ENCODE measurements around the gene VPS39. TPM values are rescaled to one million over a fixed set of nuclear protein-coding genes. Genes with fewer than 3 reads are reported as not detected.

VPS39 gene
- total RNA-seq, 1 experiment from 2014 or later: 55.2 TPM

- Histone ChIP-seq H3K27ac (ENCODE audit: low read length) (no peak overlapping the region), H3K27me3 (ENCODE audit: control insufficient read depth, insufficient read depth, low read length) (peaks cover 9% of the 10 kb centered on the region; the same call in 1 of the 2 replicates), H3K4me1 (ENCODE audit: control insufficient read depth, insufficient read depth, low read length) (no peaks in the 10 kb centered on the region), H3K36me3 (ENCODE audit: control insufficient read depth, insufficient read depth, low read length) (no peaks in the 10 kb centered on the region), H3K9me3 (ENCODE audit: control insufficient read depth, insufficient read depth, low read depth, low read length) (no peaks in the 10 kb centered on the region), H3K4me3 (ENCODE audit: low read depth in 2 of 2, low read length in 2 of 2) (no peak overlapping the region)
- intact Hi-C loops (cut with micrococcal nuclease; ENCODE audit: unreplicated experiment): no loop called here
- ATAC-seq: no peak
- ChIA-PET CTCF (interaction anchor here (0.7 kb wide), 1 partner anchor 102 kb away, joined by 4 read pairs; no protein-coding TSS in a partner anchor), POLR2A (no interaction called here)
- TF ChIP-seq TCF7L2 (IDR thresholded peaks at IDR 0.05; ENCODE audit: low read depth, low read length) (no peak), SIN3A (IDR thresholded peaks at IDR 0.05; ENCODE audit: borderline replicate concordance, insufficient read depth, low read depth, low read length) (no peak), POLR2AphosphoS5 (IDR thresholded peaks at IDR 0.05; ENCODE audit: low read depth, low read length) (no peak), CTCF (IDR thresholded peaks at IDR 0.05) (no peak)
- TF ChIP-seq, protein P1, sequence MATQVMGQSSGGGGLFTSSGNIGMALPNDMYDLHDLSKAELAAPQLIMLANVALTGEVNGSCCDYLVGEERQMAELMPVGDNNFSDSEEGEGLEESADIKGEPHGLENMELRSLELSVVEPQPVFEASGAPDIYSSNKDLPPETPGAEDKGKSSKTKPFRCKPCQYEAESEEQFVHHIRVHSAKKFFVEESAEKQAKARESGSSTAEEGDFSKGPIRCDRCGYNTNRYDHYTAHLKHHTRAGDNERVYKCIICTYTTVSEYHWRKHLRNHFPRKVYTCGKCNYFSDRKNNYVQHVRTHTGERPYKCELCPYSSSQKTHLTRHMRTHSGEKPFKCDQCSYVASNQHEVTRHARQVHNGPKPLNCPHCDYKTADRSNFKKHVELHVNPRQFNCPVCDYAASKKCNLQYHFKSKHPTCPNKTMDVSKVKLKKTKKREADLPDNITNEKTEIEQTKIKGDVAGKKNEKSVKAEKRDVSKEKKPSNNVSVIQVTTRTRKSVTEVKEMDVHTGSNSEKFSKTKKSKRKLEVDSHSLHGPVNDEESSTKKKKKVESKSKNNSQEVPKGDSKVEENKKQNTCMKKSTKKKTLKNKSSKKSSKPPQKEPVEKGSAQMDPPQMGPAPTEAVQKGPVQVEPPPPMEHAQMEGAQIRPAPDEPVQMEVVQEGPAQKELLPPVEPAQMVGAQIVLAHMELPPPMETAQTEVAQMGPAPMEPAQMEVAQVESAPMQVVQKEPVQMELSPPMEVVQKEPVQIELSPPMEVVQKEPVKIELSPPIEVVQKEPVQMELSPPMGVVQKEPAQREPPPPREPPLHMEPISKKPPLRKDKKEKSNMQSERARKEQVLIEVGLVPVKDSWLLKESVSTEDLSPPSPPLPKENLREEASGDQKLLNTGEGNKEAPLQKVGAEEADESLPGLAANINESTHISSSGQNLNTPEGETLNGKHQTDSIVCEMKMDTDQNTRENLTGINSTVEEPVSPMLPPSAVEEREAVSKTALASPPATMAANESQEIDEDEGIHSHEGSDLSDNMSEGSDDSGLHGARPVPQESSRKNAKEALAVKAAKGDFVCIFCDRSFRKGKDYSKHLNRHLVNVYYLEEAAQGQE (IDR thresholded peaks at IDR 0.05; ENCODE audit: insufficient read depth in 1 of 2, low read depth in 2 of 2, low read length in 1 of 2): no peak
- no peak for DNase-seq (ENCODE audit: low read depth, low spot score)
- in situ Hi-C loops (cut with HindIII; ENCODE audit: low pct_unique_long_range_greater_than_20kb, low sequenced_read_pairs): no loop called here
- BruUV-seq (replicated peaks): no TSS peak
Observed at GRCh38 chr15:42111924-42112323, 96.2 kb downstream of the VPS39 start.

DNA sequence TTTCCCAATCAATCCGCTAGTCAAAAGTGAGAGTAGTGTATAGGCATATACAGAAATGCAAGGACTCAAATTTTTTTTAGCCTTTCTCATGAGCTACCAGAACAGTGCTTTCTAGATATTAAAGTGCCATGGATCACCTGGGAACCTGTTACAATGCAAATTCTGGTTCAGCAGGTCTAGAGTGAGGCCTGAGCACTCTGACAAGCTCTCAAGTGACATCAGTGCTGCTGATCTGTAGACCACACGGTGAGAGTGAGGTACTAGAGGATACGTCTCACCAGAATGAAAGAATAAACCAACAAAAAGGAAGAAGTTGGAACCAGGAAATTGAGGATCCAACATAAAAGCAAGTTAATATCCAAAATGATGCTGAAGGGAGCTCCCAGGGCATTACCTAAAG lies 97.7 kb downstream of the VPS39 start:
- Histone ChIP-seq H3K27me3 (ENCODE audit: control insufficient read depth, insufficient read depth, low read length) (peaks cover 9% of the 10 kb centered on the region; the same call in 1 of the 2 replicates), H3K4me1 (ENCODE audit: control insufficient read depth, insufficient read depth, low read length) (no peaks in the 10 kb centered on the region), H3K27ac (ENCODE audit: low read length) (no peak overlapping the region), H3K9me3 (ENCODE audit: control insufficient read depth, insufficient read depth, low read depth, low read length) (no peaks in the 10 kb centered on the region), H3K36me3 (ENCODE audit: control insufficient read depth, insufficient read depth, low read length) (no peaks in the 10 kb centered on the region), H3K4me3 (ENCODE audit: low read depth in 2 of 2, low read length in 2 of 2) (no peak overlapping the region)
- ChIA-PET POLR2A (interaction anchor here (0.5 kb wide), 1 partner anchor 1039 kb away, joined by 6 read pairs; no protein-coding TSS in a partner anchor), CTCF (interaction anchor here (0.7 kb wide), 1 partner anchor 29 kb away, joined by 6 read pairs; no protein-coding TSS in a partner anchor)
- in situ Hi-C loops (cut with HindIII; ENCODE audit: low pct_unique_long_range_greater_than_20kb, low sequenced_read_pairs): no loop called here
- no peak for ATAC-seq
- BruUV-seq (replicated peaks): no TSS peak
- no peak for TF ChIP-seq POLR2AphosphoS5 (IDR thresholded peaks at IDR 0.05; ENCODE audit: low read depth, low read length)
- TF ChIP-seq CTCF (IDR thresholded peaks at IDR 0.05): no peak
- no peak for TF ChIP-seq SIN3A (IDR thresholded peaks at IDR 0.05; ENCODE audit: borderline replicate concordance, insufficient read depth, low read depth, low read length)
- TF ChIP-seq, protein P1 (IDR thresholded peaks at IDR 0.05; ENCODE audit: insufficient read depth in 1 of 2, low read depth in 2 of 2, low read length in 1 of 2): no peak
- TF ChIP-seq TCF7L2 (IDR thresholded peaks at IDR 0.05; ENCODE audit: low read depth, low read length): no peak
- intact Hi-C loops (cut with micrococcal nuclease; ENCODE audit: unreplicated experiment): no loop called here
- DNase-seq (ENCODE audit: low read depth, low spot score): no peak

Measured in Panc1 (cell line).